AG09309 (cell line): ENCODE measurements around the gene TBC1D24.

Source experiments
- DNase-seq: peaks from one replicate; pipeline ENCODE4 v3.0.0-alpha.2; 2010; ENCODE audit warnings: low read depth
- H3K4me3 ChIP-seq: 2 replicates; pipeline ENCODE4 v1.5.1; 2011; ENCODE audit warnings: mild to moderate bottlenecking, low read depth, low read length, moderate library complexity; ENCODE audit not compliant: control insufficient read depth
- CTCF ChIP-seq: IDR thresholded peaks from 2 replicates; pipeline ENCODE4 v1.5.1; 2011; ENCODE audit warnings: mild to moderate bottlenecking, low read depth, low read length, inconsistent platforms; ENCODE audit not compliant: insufficient read depth, control insufficient read depth; ENCODE audit errors: missing control alignments

TBC1D24 gene

GRCh38 chr16:2505695-2506094 lies 30.8 kb downstream of the TBC1D24 start:
- TF ChIP-seq CTCF, result no peak
- DNase-seq, result no peak
- no peak overlapping the region for H3K4me3 ChIP-seq

- H3K4me3 ChIP-seq, result no peak overlapping the region
- TF ChIP-seq CTCF, result no peak
- DNase-seq, result no peak
Observed at GRCh38 chr16:2507052-2507659, 32.2 kb downstream of the TBC1D24 start.

- no peak for TF ChIP-seq CTCF
- H3K4me3 ChIP-seq, result no peak overlapping the region
- DNase-seq, result no peak
Observed at GRCh38 chr16:2507665-2508064, 32.7 kb downstream of the TBC1D24 start.

GRCh38 chr16:2508722-2509400 lies 33.9 kb downstream of the TBC1D24 start:
- no peak for DNase-seq
- no peak overlapping the region for H3K4me3 ChIP-seq
- no peak for TF ChIP-seq CTCF

- H3K4me3 ChIP-seq, result no peak overlapping the region
- no peak for DNase-seq
- TF ChIP-seq CTCF, result no peak
Observed at GRCh38 chr16:2511128-2511800, 36.3 kb downstream of the TBC1D24 start.

- no peak for DNase-seq
- H3K4me3 ChIP-seq, result no peak overlapping the region
- no peak for TF ChIP-seq CTCF
Observed at GRCh38 chr16:2511996-2512734, 37.2 kb downstream of the TBC1D24 start.
